Omental fat pad (tissue), 4 donors: Measurements from ENCODE around the gene CALB2. TPM values are rescaled to one million over a fixed set of nuclear protein-coding genes. Genes with fewer than 3 reads are reported as not detected.

Experiments
- ATAC-seq: fragments of 150-250 bp; one replicate; pipeline ENCODE4 v1.9.1; 2016; ENCODE audit warnings: mild to moderate bottlenecking, moderate library complexity; ENCODE audit not compliant: low FRiP score
- DNase-seq: peaks from one replicate; pipeline ENCODE4 v3.0.0-alpha.2; 2019; ENCODE audit warnings: low spot score
- total RNA-seq, 4 donors: library from RNA; depleted of rRNA; stranded (reverse); fragments of >200 nt; gene quantifications; one replicate each; pipeline ENCODE4 v1.1.0, GENCODE V29; 2016
- TF ChIP-seq, protein P1 (sequence below), 3 donors: fragments of 450-650 bp; IDR thresholded peaks; one replicate each; pipeline ENCODE4 v1.5.1; 2016 to 2017; ENCODE audit warnings: antibody characterized with exemption in 3 of 3, mild to moderate bottlenecking in 3 of 3, moderate library complexity in 2 of 3

Gene CALB2
- total RNA-seq, 4 donors from 2014 or later = 15.0 to 148 (median 105) TPM

DNA sequence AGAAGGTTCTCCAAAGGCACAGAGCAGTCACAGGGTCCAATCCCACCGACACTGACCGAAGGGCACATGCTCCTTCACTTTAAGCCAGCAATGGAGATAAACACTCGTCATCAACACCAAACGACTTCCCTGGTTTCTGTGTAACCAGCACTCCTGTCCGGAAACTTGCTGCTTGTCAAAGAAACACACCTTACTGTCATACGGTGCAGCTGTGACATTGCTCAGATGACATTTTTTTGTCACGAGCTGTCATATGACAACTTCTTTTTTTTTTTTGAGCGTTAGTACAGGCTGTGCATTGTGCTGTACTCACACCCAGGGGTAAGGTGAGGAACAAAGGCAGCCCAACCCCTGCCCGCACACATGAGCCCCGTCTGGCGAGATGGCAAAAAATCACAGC, 44.2 kb downstream of the CALB2 start:
- TF ChIP-seq, protein P1, sequence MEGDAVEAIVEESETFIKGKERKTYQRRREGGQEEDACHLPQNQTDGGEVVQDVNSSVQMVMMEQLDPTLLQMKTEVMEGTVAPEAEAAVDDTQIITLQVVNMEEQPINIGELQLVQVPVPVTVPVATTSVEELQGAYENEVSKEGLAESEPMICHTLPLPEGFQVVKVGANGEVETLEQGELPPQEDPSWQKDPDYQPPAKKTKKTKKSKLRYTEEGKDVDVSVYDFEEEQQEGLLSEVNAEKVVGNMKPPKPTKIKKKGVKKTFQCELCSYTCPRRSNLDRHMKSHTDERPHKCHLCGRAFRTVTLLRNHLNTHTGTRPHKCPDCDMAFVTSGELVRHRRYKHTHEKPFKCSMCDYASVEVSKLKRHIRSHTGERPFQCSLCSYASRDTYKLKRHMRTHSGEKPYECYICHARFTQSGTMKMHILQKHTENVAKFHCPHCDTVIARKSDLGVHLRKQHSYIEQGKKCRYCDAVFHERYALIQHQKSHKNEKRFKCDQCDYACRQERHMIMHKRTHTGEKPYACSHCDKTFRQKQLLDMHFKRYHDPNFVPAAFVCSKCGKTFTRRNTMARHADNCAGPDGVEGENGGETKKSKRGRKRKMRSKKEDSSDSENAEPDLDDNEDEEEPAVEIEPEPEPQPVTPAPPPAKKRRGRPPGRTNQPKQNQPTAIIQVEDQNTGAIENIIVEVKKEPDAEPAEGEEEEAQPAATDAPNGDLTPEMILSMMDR (IDR thresholded peaks at IDR 0.05) = no peak
- no peak for ATAC-seq
- DNase-seq = no peak

DNA sequence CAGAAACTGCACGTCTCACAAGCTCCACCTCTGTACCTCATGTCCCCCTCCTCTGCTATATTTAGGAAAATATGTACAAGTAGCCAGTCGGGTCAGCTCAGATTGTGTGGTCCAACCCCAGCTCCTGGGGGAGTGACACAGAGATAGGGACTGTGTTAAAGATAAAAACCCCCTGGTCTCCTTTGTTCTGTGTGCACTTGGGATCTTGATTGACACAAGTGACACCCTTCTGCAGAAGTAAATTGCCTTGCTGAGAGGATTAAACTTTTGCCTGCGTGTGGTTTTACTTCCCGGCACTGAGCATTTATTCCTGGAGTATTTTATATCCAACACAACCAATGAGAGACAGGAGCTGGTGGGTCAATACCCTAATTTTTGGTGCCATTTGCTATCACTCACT, 45.8 kb downstream of the CALB2 start:
- no peak for ATAC-seq
- TF ChIP-seq, protein P1 (IDR thresholded peaks at IDR 0.05) = no peak
- no peak for DNase-seq

DNA sequence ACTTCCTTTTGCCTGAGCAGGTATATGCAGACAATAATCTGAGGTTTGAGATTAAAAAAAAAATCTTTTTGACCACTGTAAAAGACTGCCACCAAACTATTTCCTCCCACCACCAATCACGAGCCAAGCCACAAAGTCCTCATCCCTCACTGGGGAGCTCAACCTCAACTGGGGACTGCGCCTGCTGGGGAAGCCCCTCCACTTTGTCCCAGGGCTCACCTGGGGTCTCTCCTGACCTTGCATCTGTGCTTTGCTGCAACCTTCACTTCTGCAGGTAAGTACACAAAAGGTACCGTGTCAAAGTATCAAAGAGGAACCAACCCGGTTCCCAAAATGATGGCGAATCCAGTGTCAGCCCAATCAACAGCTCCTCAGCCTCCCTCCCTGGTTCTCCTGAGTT, 47.8 kb downstream of the CALB2 start:
- TF ChIP-seq, protein P1 (IDR thresholded peaks at IDR 0.05) = no peak
- DNase-seq (no peak), ATAC-seq (no peak)

DNA sequence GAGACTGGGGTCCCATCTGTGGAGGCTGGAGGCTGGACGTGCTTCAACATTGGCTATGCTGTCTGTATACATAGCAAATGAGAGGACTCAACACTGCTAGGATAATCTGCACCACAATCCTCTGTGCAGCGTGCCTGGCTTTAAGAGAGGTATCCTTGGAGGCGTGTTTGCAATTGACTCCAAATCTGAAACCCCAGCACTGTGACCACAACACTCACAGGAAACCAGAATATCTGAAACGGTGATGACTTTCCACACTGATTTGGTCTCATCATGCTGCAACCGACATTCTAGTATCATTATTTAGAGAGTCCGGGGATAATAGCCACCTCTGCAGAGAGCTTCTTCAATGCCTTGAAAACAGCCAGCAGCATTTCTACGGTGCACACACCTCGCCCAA, 48.2 kb downstream of the CALB2 start:
- no peak for DNase-seq
- TF ChIP-seq, protein P1 (IDR thresholded peaks at IDR 0.05) = no peak
- no peak for ATAC-seq

DNA sequence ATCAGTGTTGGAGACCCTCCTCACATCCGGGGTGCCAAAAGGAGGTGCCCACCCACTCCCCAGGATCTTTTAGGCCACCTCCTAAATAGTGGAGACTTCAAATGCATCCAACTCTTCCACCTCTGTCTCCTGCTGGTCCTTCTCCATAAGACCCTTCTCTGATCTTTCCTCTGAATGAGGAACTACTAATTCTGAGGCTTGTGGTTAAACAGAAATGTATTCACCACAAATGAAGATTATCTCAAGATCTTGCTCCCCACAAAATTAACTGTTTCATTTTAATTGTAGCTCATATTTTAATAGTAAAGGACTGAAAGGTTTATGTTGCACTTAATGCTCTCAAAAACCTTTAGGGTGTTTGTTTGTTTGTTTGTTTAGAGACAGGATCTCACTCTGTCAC, 49.2 kb downstream of the CALB2 start:
- DNase-seq (no peak), ATAC-seq (no peak)
- TF ChIP-seq, protein P1 (IDR thresholded peaks at IDR 0.05) = no peak

DNA sequence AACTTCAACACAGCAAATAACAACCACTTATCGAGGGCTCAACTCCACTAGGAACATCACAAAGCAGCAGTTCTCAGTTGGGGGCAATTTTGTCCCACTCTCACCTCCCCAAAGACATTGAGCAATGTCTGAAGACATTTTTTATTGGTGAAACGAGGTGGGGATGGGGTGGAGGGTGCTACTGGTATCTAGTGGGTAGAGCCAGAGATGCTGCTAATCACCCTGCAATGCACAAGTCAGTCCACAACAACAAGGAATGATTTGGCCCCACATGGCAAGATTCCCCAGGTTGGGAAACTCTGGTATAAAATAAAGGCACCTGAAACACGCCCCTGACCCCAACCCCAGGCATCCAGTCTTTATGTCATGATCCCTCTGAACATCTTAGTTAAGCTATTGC, 50.0 kb downstream of the CALB2 start:
- TF ChIP-seq, protein P1 (IDR thresholded peaks at IDR 0.05) = no peak
- no peak for DNase-seq
- ATAC-seq = no peak

DNA sequence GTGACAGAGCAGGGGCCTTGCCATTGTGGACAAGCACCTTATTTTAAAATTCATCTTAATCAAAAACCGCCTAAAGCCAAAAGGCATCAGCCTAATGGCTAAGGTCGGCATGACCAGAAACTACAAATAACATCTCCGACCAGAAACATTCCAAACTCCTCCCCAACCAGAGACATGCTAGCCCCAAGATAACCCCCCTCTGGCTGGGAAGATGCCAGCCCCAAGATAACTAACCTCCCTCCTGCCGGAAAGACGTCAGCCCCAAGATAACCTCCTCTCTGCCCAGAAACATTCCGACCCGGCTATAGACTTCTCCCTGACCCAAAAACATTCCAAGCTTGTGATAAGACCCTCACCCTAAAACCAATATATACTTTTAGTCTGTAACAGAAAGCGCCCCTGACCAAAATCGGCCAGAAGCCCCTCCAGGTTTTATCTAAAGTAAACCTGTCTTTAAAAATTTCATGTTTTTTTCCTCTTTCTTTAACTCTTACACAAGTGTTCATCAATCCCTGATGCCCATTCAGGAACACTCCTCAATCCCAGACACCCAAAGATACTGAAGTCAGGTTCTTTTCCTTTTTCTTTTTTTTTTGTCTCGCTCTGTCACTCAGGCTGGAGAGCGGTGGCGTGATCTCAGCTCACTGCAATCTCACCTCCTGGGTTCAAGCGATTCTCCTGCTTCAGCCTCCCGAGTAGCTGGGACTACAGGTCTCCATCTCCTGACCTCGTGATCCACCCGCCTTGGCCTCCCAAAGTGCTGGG, 50.7 kb downstream of the CALB2 start:
- TF ChIP-seq, protein P1 (IDR thresholded peaks at IDR 0.05) = no peak
- no peak for DNase-seq
- ATAC-seq = peak; percentile 39
